ENCODE measurements around the gene OR2S2. TPM values are rescaled to one million over a fixed set of nuclear protein-coding genes. Genes with fewer than 3 reads are reported as not detected.
A peak's percentile ranks its signal among the peaks of the same experiment; 100 is the strongest.

Gene OR2S2
- total and polyA plus RNA-seq, 7 donors = not detected

DNA sequence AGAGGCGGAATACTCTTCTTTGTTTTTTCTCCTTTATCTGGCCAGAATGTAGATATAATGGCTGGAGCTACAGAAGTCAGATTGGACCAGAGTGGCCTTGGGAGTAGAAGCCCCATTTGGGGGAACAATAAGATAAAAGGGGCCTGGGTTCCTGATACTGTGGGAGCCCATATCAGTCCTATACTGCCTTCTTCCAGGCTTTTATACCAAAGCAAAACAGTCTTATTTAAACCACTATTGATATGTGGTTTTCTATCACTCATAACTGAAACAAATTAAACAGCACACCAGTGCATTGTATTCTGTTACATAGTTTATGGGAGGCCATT lies 34.4 kb downstream of the OR2S2 start:
- no peaks in the 10 kb centered on the region for H3K9me3 ChIP-seq
- H3K27ac ChIP-seq = peak overlapping the region; percentile 60 to 79 (median 70)
- intact Hi-C loops (cut with DNase I) = no loop called here
- 99% methylated on average over 1 of the region's 1 CpG for WGBS, 2 donors
- H3K27me3 ChIP-seq = no peaks in the 10 kb centered on the region
- H3K4me3 ChIP-seq = no peak overlapping the region
- peaks cover 0 to 20% (median 15%) of the 10 kb centered on the region in 4 donors for H3K4me1 ChIP-seq
- H3K36me3 ChIP-seq = no peaks in the 10 kb centered on the region
- no peak for DNase-seq
- no peak for TF ChIP-seq POLR2A (IDR thresholded peaks at IDR 0.05)
- no peak for TF ChIP-seq EP300 (IDR thresholded peaks at IDR 0.05)
- TF ChIP-seq, protein P1, sequence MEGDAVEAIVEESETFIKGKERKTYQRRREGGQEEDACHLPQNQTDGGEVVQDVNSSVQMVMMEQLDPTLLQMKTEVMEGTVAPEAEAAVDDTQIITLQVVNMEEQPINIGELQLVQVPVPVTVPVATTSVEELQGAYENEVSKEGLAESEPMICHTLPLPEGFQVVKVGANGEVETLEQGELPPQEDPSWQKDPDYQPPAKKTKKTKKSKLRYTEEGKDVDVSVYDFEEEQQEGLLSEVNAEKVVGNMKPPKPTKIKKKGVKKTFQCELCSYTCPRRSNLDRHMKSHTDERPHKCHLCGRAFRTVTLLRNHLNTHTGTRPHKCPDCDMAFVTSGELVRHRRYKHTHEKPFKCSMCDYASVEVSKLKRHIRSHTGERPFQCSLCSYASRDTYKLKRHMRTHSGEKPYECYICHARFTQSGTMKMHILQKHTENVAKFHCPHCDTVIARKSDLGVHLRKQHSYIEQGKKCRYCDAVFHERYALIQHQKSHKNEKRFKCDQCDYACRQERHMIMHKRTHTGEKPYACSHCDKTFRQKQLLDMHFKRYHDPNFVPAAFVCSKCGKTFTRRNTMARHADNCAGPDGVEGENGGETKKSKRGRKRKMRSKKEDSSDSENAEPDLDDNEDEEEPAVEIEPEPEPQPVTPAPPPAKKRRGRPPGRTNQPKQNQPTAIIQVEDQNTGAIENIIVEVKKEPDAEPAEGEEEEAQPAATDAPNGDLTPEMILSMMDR (IDR thresholded peaks at IDR 0.05) = no peak
- no peak for TF ChIP-seq POLR2AphosphoS5 (IDR thresholded peaks at IDR 0.05)

DNA sequence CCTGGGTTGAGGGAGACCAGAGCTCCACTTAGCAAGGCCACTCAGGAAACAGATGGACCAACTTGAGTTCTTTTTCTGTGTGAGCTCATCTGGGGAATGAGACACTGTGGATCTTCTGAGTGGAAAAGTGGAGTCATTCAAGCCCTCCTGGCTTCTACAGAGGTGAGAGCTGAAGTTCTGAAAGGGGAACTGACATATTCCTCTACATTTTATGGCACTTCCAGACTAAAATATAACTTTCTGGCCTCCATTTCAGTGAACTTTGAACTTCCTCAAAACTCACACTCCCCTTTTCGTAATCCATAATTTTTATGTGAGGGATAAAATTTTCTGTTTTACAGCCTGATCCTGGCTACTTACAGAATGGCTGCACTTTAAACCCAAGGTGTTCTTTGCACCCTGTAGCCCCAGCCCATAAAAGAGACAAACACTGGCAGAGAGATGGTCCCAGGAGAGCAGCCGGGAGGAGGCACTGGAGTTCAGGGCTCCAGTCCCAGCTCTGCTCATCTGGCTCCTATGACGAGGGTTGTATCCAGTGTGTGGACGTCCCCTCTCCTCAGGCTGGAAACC lies 37.8 kb downstream of the OR2S2 start:
- Histone ChIP-seq H3K36me3 (no peaks in the 10 kb centered on the region), H3K27ac (peak overlapping the region; percentile 38 to 48 (median 40)), H3K4me1 (peaks cover 0 to 20% (median 15%) of the 10 kb centered on the region in 4 donors), H3K27me3 (no peaks in the 10 kb centered on the region), H3K9me3 (no peaks in the 10 kb centered on the region), H3K4me3 (no peak overlapping the region)
- intact Hi-C loops (cut with DNase I) = no loop called here
- TF ChIP-seq EP300 (IDR thresholded peaks at IDR 0.05) (no peak), POLR2AphosphoS5 (IDR thresholded peaks at IDR 0.05) (peak in 2 of 4 donors; percentile 26 to 31)
- WGBS, 2 donors = 21 to 60% methylated on average over 4 of the region's 4 CpGs
- DNase-seq = no peak

DNA sequence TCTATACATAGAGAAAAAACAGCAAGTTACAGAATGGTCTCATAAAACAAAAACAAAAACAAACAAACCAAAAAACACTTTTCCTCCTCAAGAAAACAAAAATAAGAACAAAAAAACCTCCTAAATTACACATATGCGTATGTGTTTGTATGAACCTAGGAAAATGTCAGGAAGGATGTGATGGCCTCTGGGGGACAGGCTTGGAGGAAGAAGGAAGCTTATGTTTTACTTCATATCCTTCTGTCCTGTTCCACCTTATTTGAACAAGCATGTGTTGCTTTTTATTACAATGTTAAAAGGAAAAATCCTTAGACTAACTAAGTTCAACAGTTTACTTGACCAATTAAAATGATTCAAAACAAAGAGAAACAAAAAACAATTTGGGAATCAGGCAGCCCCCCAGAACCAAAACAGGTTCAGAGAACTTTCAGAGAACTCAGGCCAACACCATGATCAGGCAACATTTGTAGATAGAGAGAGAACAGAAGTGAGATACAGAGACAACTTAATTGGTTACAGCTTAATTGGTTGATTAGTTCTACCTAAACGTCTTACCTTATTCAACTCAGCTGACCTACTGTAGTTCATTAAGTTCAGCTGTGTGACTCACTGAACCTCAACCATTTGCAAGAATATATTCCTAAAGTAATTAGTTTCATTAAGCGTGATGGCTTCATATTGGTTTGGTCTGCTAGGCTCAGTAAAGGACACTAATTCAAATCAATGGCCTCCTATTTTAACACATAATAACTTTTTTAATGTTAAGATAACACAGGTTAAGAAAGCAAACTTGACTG lies 38.5 kb downstream of the OR2S2 start:
- DNase-seq = no peak
- no peak for TF ChIP-seq POLR2AphosphoS5 (IDR thresholded peaks at IDR 0.05)
- no peak for TF ChIP-seq EP300 (IDR thresholded peaks at IDR 0.05)
- no peak for TF ChIP-seq POLR2A (IDR thresholded peaks at IDR 0.05)
- TF ChIP-seq, protein P1 (IDR thresholded peaks at IDR 0.05) = no peak
- H3K4me3 ChIP-seq = no peak overlapping the region
- 18 to 60% methylated on average over 3 of the region's 3 CpGs for WGBS, 2 donors
- no peaks in the 10 kb centered on the region for H3K36me3 ChIP-seq
- no peaks in the 10 kb centered on the region for H3K9me3 ChIP-seq
- peak overlapping the region; percentile 38 to 48 (median 40) for H3K27ac ChIP-seq
- intact Hi-C loops (cut with DNase I) = no loop called here
- H3K4me1 ChIP-seq = peaks cover 0 to 19% (median 11%) of the 10 kb centered on the region in 4 donors
- no peaks in the 10 kb centered on the region for H3K27me3 ChIP-seq

DNA sequence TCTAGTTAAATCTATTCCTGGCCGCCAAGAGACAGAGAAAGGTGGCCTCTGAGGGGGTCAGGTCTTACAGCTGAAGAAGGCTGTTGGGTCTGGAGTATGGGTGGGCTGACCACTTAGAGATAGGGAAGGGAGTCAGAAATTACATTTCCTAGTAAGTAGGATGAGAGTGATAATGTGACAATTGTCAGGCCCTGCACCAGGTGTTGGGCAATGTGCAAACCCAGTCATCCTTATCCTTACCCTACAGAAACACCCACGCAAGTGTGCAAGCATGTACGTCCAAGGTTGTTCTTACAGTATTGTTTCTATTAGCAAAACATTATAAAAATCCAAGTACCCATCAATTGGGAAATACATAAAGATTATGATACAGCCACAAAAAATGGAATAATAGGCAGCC lies 39.2 kb downstream of the OR2S2 start:
- no peaks in the 10 kb centered on the region for H3K9me3 ChIP-seq
- H3K36me3 ChIP-seq = no peaks in the 10 kb centered on the region
- H3K4me3 ChIP-seq = no peak overlapping the region
- intact Hi-C loops (cut with DNase I) = no loop called here
- H3K27me3 ChIP-seq = no peaks in the 10 kb centered on the region
- 59 to 75% methylated on average over 3 of the region's 3 CpGs for WGBS, 2 donors
- H3K4me1 ChIP-seq = peaks cover 0 to 14% (median 5%) of the 10 kb centered on the region in 4 donors
- H3K27ac ChIP-seq = peak overlapping the region in 3 of 4 donors; percentile 13 to 41 (median 28)
- DNase-seq = no peak
- TF ChIP-seq POLR2A (IDR thresholded peaks at IDR 0.05) (no peak), EP300 (IDR thresholded peaks at IDR 0.05) (no peak), POLR2AphosphoS5 (IDR thresholded peaks at IDR 0.05) (no peak)
- TF ChIP-seq, protein P1 (IDR thresholded peaks at IDR 0.05) = no peak

DNA sequence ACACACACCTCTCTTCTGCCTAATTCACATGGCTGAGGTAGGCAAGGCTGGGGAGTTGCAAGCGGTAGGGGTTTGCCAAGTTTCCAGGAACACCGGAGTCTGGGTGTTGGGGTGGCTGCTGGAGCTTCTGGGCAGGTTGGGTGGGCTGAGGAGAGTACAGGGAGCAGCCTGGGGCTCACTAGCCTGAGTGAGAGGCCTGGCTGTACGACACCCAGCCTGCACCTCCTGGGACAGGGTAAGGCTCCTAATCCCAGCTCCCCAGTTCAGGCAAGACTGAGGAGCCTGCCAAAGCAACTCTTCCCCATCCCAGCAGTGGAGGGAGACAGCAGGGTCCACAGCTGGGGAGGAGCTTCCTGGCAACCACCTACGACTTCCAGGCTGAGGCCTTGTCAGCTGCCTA lies 40.7 kb downstream of the OR2S2 start:
- H3K27ac ChIP-seq = peak overlapping the region in 1 of 4 donors; percentile 47
- no peak overlapping the region for H3K4me3 ChIP-seq
- no peaks in the 10 kb centered on the region for H3K9me3 ChIP-seq
- H3K27me3 ChIP-seq = no peaks in the 10 kb centered on the region
- WGBS, 2 donors = 75 to 87% methylated on average over 4 of the region's 4 CpGs
- intact Hi-C loops (cut with DNase I) = no loop called here
- TF ChIP-seq, protein P1 (IDR thresholded peaks at IDR 0.05) = no peak
- TF ChIP-seq EP300 (IDR thresholded peaks at IDR 0.05) (no peak), POLR2A (IDR thresholded peaks at IDR 0.05) (no peak), POLR2AphosphoS5 (IDR thresholded peaks at IDR 0.05) (no peak)
- no peaks in the 10 kb centered on the region for H3K36me3 ChIP-seq
- DNase-seq = no peak
- peaks cover 0 to 6% (median 0%) of the 10 kb centered on the region in 4 donors for H3K4me1 ChIP-seq
